NCI-H774 (cell line): ENCODE results near the gene HOMER1.
A peak's percentile ranks its signal among the peaks of the same experiment; 100 is the strongest.
"Not testable (repeated sequence)": the region's sequence is repeated elsewhere in the genome, so short reads cannot be mapped to it uniquely, and the experiment has no call there.

Source experiments
- DNase-seq: peaks from one replicate; lab custom pipeline; 2025; lab: John Stamatoyannopoulos, UW

The HOMER1 gene

GRCh38 chr5:79516986-79517385, 3.1 kb upstream of the HOMER1 start:
- DNase-seq: no peak

DNA sequence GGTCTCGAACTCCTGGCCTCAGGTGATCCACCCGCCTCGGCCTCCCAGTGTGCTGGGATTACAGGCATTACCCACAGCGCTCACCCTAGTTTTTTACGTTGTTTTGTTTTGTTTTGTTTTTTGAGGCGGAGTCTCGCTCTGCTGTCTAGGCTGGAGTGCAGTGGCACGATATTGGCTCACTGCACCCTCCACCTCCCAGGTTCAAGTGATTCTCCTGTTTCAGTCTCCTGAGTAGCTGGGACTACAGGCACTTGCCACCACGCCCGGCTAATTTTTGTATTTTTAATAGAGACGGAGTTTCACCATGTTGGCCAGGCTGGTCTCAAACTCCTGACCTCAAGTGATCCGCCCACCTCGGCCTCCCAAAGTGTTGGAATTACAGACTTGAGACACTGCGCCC, 2.4 kb upstream of the HOMER1 start:
- DNase-seq: not testable (repeated sequence)

DNA sequence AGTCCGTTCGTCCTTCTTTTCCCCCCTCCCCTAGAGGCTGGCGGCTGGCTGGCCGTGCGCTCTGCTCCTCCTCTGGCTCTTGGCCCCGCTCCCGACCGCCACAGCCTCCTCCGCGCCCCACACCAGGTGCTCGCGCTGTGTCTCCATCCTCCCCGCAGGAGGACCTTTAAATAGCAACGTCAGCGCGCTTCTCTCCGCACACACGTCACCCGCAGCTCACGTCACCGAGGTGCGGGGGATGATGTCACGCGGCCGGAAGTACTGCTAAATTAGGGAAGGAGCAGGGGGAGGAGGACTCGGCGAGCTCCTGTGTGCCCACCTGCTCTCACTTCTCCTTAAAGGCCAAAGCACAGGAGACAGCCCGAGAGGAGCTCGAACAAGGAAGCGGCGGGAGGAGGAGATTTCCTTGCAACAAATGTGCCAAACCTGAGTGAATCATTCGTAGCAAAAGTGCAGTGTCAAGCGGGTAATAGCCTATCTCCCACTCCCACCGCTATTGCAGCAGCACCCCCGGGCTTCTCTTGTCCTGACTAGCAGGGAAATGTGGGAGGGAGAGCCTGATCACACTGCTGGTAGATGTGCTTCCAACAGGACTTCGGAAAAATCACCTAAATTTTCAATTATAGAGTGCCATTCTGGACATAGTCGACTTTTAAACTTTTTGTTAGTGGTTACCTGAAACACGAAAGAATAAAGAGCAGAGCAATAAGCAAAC, 614 bp upstream of the HOMER1 start:
- peak; percentile 96 for DNase-seq

DNA sequence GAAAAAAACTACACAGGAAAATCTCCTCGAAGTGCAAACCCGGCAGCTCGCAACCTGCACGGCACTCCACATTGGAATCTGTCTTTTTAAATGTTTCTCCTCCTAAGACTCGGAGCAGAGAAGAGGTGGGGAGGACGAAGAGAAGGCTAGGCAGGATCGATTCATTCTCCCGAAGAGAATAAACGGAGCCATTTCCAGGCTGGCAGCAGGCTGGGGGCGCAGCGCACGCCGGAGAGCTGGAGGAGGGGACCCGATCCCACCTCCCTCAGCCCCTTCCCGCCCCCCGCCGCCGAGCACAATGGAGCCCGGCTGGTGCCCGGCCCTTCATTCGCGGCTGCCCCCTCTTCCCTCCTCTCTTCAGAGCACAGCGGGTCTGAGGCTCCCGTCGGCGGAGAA, 628 bp downstream of the HOMER1 start:
- no peak for DNase-seq

GRCh38 chr5:79512471-79513307, 1.2 kb downstream of the HOMER1 start:
- no peak for DNase-seq

GRCh38 chr5:79512049-79512448, 1.9 kb downstream of the HOMER1 start:
- no peak for DNase-seq

GRCh38 chr5:79510638-79511037, 3.3 kb downstream of the HOMER1 start:
- DNase-seq: no peak

DNA sequence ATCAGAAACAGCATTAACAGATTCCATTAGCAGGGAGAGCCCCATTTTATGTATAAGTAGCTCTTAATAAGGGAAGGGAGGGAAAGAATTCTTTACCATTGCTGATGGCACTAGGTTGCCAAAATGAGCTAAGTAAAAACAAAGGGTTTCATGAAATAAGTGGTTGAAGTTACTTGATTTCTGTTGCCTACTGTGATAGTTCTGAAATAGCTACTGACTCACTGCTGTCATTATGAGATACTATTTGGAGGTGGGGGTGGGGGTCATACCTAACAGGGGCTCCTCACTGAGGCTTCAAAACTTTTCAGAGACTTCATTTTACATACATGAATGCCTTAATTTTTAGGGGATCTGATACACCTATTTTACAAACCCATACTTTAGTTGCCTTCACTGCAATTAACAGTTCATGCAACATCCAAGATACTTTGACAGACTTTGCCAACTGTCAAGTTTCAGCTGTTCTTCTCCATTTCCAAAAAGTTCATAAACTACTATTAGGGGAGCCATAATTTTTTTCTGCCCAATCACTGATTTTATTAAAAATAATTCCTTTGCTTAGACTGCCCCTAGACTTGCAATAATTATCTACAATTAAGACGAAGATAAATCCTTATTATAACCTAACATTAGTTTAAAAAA, 4.6 kb downstream of the HOMER1 start:
- DNase-seq: no peak

DNA sequence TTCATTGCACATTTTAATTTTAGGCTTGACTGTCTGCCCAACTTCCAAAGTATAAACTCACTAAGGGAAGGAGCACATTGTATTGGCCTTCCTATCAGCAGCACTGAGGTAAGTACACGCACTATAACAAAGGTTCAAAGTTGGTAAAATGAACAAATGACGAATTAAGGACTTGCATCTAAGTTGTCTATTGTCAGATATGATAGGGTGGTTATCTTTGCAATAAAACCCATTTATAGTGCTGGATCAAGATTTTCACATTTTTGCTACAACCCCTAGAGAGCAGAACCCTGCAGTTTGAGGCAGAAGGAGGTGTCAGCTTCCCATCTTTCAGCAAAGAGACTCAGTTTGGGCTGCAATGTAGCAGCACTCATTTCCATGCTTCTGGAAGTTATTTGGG, 5.1 kb downstream of the HOMER1 start:
- DNase-seq: no peak

DNA sequence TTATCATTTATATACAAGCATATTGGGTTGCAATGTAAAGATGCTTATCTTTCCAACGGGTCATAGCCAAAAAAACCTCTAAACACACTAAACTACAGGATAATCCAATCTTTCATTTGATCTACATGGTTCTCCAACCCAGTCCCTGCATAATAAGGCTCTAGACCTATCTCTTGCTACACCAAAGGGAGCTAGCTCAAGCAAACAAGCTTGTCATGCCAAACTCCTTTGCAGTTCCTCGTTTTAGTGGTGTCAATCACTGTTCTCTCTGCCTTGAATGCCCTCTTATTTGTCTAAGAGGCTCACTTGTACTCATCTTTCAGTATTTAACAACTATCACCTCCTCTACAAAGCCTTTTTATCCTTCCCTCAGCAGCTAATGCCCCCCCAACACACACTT, 5.6 kb downstream of the HOMER1 start:
- DNase-seq: no peak

DNA sequence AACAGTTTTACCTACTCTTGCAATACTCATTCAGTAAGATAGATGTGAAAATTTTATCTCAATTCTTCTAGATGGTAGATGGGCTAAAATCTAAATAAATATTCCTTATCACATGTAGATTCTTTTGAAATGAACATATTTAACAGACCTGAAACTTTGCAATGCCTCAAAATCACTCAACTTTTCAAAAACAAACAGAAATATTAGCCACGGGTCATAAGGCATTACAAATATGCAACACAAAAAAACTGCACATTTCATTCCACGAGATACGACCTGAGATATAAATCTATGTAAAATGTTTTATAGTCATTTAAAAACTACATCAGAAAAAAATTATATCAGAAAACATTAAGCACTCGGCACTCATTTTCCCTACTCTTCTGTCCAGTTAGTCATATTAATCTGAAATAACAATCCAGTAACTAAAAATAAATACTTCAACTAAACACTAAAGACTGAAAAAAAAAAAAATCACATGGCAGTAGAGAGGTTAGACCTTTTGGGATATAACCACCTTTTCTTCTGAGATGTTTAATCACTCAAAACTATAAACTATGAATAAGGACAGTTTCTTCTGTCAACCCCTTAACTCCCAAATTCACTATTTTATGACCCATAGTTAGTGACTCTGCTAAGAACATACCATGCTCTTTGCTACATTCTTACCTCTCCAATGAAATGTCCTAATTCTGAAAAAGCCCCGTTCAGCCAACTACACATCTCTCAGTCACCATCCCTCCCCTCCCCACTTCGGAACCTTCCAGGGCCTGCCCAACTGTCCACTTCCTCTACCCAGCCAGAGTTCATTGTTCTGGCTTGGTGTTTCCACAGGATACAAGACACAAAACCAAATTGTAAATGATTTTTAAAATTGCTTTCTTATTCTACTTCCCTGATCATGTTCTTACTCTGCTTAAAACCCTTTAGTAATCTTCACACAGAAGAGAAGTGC, 6.4 kb downstream of the HOMER1 start:
- no peak for DNase-seq

DNA sequence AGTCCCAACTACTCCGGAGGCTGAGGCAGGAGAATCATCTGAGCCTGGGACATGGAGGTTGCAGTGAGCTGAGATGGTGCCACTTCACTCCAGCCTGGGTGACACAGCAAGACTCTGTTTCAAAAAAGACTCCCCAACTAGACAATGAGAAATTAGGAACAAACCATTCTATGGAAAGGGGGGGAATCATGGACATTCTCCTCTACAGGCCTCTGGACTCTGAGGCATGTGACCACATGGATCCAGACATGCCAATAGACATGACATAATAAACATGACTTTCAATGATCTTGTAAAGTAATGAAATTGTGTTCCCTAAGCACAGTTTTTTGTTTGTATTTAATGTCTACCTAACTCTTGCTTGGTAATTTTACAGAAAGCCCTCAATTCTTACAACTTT, 8.8 kb downstream of the HOMER1 start:
- no peak for DNase-seq

GRCh38 chr5:79503794-79504495, 10.0 kb downstream of the HOMER1 start:
- DNase-seq: no peak

GRCh38 chr5:79499640-79500273, 14.2 kb downstream of the HOMER1 start:
- DNase-seq: no peak

- peak; percentile 77 for DNase-seq
These were observed 18.6 kb downstream of the HOMER1 start for GRCh38 chr5:79495311-79495710.

GRCh38 chr5:79493596-79494345, 20.2 kb downstream of the HOMER1 start:
- DNase-seq: no peak

DNA sequence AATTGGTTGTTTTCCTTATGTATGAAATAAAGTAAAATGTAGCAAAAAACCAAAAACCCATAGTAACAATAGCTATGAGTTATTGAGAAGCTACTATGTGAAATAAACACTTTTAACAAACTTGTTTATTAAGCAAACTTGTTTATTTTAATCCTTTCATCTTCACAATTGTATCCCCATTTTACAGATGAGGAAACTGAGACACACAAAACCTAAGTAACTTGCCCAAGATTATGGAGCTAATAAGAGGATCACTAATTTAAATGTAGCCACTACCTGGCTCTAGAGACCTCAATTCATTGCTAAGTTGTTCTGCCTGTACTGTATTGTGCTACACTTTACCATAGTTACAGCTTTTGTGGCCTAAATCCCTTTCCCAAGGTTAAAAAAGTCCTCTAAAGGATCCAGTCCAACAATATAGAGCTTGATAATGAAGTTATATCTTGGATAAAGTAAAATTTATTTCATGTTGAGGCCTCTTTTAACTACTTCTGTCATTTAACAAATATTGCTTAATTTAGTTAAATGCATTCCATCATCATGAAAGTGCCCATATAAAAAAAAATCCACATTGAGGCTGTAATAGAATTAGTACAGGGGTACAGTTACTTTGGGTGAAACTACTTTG, 22.1 kb downstream of the HOMER1 start:
- DNase-seq: no peak

- DNase-seq: no peak
These were observed 23.5 kb downstream of the HOMER1 start for GRCh38 chr5:79490323-79490936.

DNA sequence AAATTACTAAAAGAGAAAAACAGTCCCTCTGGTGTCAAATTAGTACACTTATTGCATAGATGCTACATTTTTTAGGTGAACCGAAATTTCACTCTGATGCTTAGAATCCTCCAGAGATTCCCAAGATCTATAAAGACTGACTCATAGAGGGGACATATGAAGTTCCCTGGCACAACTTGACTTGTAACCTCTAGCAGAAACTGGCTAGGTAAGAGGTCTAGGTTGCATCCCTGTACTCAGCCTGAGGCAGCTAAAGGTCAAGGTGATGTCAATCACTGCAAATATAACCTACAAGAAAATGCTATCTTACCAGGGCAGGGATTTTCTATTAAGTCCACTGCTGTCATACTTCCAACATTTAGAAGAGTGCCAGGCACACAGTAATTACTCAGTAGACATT, 24.2 kb downstream of the HOMER1 start:
- DNase-seq: no peak
